H9 (cell line): ENCODE measurements around the gene AP2M1. TPM values are rescaled to one million over a fixed set of nuclear protein-coding genes. Genes with fewer than 3 reads are reported as not detected.

Experiments used
- DNase-seq: peaks from one replicate; pipeline ENCODE4 v3.0.0-alpha.2; 2017
- H2AFZ ChIP-seq: one replicate; pipeline ENCODE4 v1.6.1; 2013; ENCODE audit warnings: mild to moderate bottlenecking, low read length, control low read depth, moderate library complexity
- H2AK5ac ChIP-seq: 2 replicates; pipeline ENCODE4 v1.6.1; 2013; ENCODE audit warnings: low read length, control low read depth, mixed read lengths; ENCODE audit not compliant: insufficient read length
- H2BK120ac ChIP-seq: one replicate; pipeline ENCODE4 v1.6.1; 2013; ENCODE audit warnings: low read depth, mild to moderate bottlenecking, low read length, control low read depth, inconsistent platforms; ENCODE audit not compliant: poor library complexity, severe bottlenecking
- H2BK12ac ChIP-seq: 2 replicates; pipeline ENCODE4 v1.6.1; 2013; ENCODE audit warnings: low read length, control low read depth, mixed read lengths, low read depth; ENCODE audit not compliant: insufficient read length
- H2BK15ac ChIP-seq: 2 replicates; pipeline ENCODE4 v1.6.1; 2013; ENCODE audit warnings: low read depth, low read length, control low read depth
- H2BK20ac ChIP-seq: one replicate; pipeline ENCODE4 v1.6.1; 2013; ENCODE audit warnings: low read depth, mild to moderate bottlenecking, low read length, control low read depth, inconsistent platforms; ENCODE audit not compliant: poor library complexity, severe bottlenecking
- H2BK5ac ChIP-seq: 2 replicates; pipeline ENCODE4 v1.6.1; 2013; ENCODE audit warnings: low read length, control low read depth, mixed read lengths; ENCODE audit not compliant: insufficient read length
- H3K14ac ChIP-seq: 2 replicates; pipeline ENCODE4 v1.6.1; 2013; ENCODE audit warnings: low read length, control low read depth; ENCODE audit not compliant: insufficient read depth
- H3K18ac ChIP-seq: 2 replicates; pipeline ENCODE4 v1.6.1; 2013; ENCODE audit warnings: low read depth, mild to moderate bottlenecking, mixed read lengths, low read length, control low read depth; ENCODE audit not compliant: insufficient read length
- H3K23ac ChIP-seq: 2 replicates; pipeline ENCODE4 v1.6.1; 2013; ENCODE audit warnings: low read length, control low read depth, mixed read lengths, low read depth; ENCODE audit not compliant: insufficient read length
- H3K23me2 ChIP-seq: 2 replicates; pipeline ENCODE4 v1.6.1; 2013; ENCODE audit warnings: low read depth, mild to moderate bottlenecking, mixed read lengths, low read length, control low read depth; ENCODE audit not compliant: insufficient read length, poor library complexity, severe bottlenecking
- H3K27ac ChIP-seq: 2 replicates; pipeline ENCODE4 v1.5.1; 2013; ENCODE audit warnings: low read length, control low read depth, mixed read lengths, low read depth; ENCODE audit not compliant: insufficient read length
- H3K27me3 ChIP-seq: 2 replicates; pipeline ENCODE4 v1.6.1; 2013; ENCODE audit warnings: low read length, control low read depth, inconsistent platforms; ENCODE audit not compliant: insufficient read depth
- H3K4ac ChIP-seq: 2 replicates; pipeline ENCODE4 v1.6.1; 2013; ENCODE audit warnings: low read depth, mild to moderate bottlenecking, control low read depth, inconsistent platforms, low read length, moderate library complexity
- H3K4me1 ChIP-seq: 2 replicates; pipeline ENCODE4 v1.6.1; 2013; ENCODE audit warnings: low read length, control low read depth, inconsistent platforms; ENCODE audit not compliant: insufficient read depth
- H3K4me2 ChIP-seq: 2 replicates; pipeline ENCODE4 v1.6.1; 2013; ENCODE audit warnings: low read length, control low read depth, mixed read lengths; ENCODE audit not compliant: insufficient read length, insufficient read depth
- H3K56ac ChIP-seq: 2 replicates; pipeline ENCODE4 v1.6.1; 2013; ENCODE audit warnings: low read depth, mild to moderate bottlenecking, mixed read lengths, low read length, control low read depth; ENCODE audit not compliant: insufficient read length
- H3K79me1 ChIP-seq: 2 replicates; pipeline ENCODE4 v1.6.1; 2013; ENCODE audit warnings: low read depth, mild to moderate bottlenecking, moderate library complexity, low read length, control low read depth, inconsistent platforms; ENCODE audit not compliant: insufficient read depth, poor library complexity, severe bottlenecking
- H3K79me2 ChIP-seq: 2 replicates; pipeline ENCODE4 v1.6.1; 2013; ENCODE audit warnings: low read length, control low read depth, inconsistent platforms; ENCODE audit not compliant: insufficient read depth
- H3K9ac ChIP-seq: 2 replicates; pipeline ENCODE4 v1.6.1; 2013; ENCODE audit warnings: low read length, control low read depth, mixed read lengths; ENCODE audit not compliant: insufficient read length; ENCODE audit errors: extremely low read depth
- H3K9me3 ChIP-seq: one replicate; pipeline ENCODE4 v1.6.1; 2013; ENCODE audit warnings: low read depth, low read length, inconsistent platforms; ENCODE audit not compliant: control insufficient read depth
- H3T11ph ChIP-seq: one replicate; pipeline ENCODE4 v1.6.1; 2013; ENCODE audit warnings: mild to moderate bottlenecking, low read length, control low read depth, inconsistent platforms
- H4K20me1 ChIP-seq: one replicate; pipeline ENCODE4 v1.6.1; 2013; ENCODE audit not compliant: control insufficient read depth, insufficient read length, insufficient read depth
- H4K5ac ChIP-seq: 2 replicates; pipeline ENCODE4 v1.6.1; 2013; ENCODE audit warnings: low read depth, mild to moderate bottlenecking, mixed read lengths, low read length, control low read depth; ENCODE audit not compliant: insufficient read length
- H4K8ac ChIP-seq: replicated peaks from 2 replicates; pipeline ENCODE4 v1.6.1; 2013; ENCODE audit warnings: low read length, control low read depth, mixed read lengths, low read depth; ENCODE audit not compliant: insufficient read length
- H4K91ac ChIP-seq: 2 replicates; pipeline ENCODE4 v1.6.1; 2013; ENCODE audit warnings: low read depth, mild to moderate bottlenecking, moderate library complexity, mixed read lengths, low read length, control low read depth; ENCODE audit not compliant: insufficient read length
- H3K27ac Mint-ChIP-seq, 3 experiments: 2 replicates in 2 of 3; 3 replicates in 1 of 3; pipeline ENCODE4 v1.8.0; 2020 to 2021; ENCODE audit warnings: mixed read lengths in 3 of 3, mild to moderate bottlenecking in 1 of 3, moderate library complexity in 1 of 3
- H3K27me3 Mint-ChIP-seq: 2 replicates; pipeline ENCODE4 v1.8.0; 2021; ENCODE audit warnings: low read depth, mild to moderate bottlenecking, moderate library complexity, mixed read lengths
- H3K36me3 Mint-ChIP-seq, 3 experiments: 2 replicates in 2 of 3; 3 replicates in 1 of 3; pipeline ENCODE4 v1.8.0; 2020 to 2021; ENCODE audit warnings: low read depth in 3 of 3, mixed read lengths in 3 of 3; ENCODE audit not compliant: insufficient read depth in 1 of 3
- H3K4me1 Mint-ChIP-seq, 2 experiments: 2 replicates each; pipeline ENCODE4 v1.8.0; 2020; ENCODE audit warnings: mixed read lengths in 2 of 2
- H3K4me3 Mint-ChIP-seq, 2 experiments: 2 replicates in 1 of 2; 3 replicates in 1 of 2; pipeline ENCODE4 v1.8.0; 2020 to 2021; ENCODE audit warnings: mild to moderate bottlenecking in 2 of 2, mixed read lengths in 2 of 2, moderate library complexity in 1 of 2
- H3K9me3 Mint-ChIP-seq, 2 experiments: 2 replicates in 1 of 2; 3 replicates in 1 of 2; pipeline ENCODE4 v1.8.0; 2020; ENCODE audit warnings: mild to moderate bottlenecking in 2 of 2, mixed read lengths in 2 of 2, moderate library complexity in 1 of 2
- WGBS: extraction: QIAGEN DNeasy Blood & Tissue Kit; methylation state at CpG from one replicate; pipeline ENCODE4 v1.1.7; 2013; ENCODE audit warnings: missing lambda C conversion rate, low lambda C conversion rate, mixed read lengths; ENCODE audit not compliant: insufficient read length; ENCODE audit errors: extremely low coverage; 5-methylcytosine and 5-hydroxymethylcytosine counted together
- total RNA-seq: library from RNA; stranded (reverse); gene quantifications from 2 replicates; pipeline ENCODE4 v1.2.1, GENCODE V29; 2021
- TF ChIP-seq, protein P1 (sequence below): fragments of 200-600 bp; sonication (generic); conservative IDR thresholded peaks from 3 replicates; pipeline ENCODE4 v1.8.0; 2021; ENCODE audit warnings: antibody characterized with exemption, mild to moderate bottlenecking

AP2M1 gene
- total RNA-seq, 1 experiment from 2014 or later = 443 TPM

- Histone ChIP-seq H3K79me1 (no peaks in the 10 kb centered on the region), H2AK5ac (no peak overlapping the region), H2BK20ac (no peak overlapping the region), H3K9me3 (no peaks in the 10 kb centered on the region), H2BK5ac (no peak overlapping the region), H2AFZ (no peak overlapping the region), H3T11ph (no peak overlapping the region), H3K27ac (no peak overlapping the region), H3K9ac (no peak overlapping the region), H4K8ac (no peak overlapping the region), H3K4me1 (no peaks in the 10 kb centered on the region), H3K27me3 (peaks cover 37% of the 10 kb centered on the region), H3K56ac (no peak overlapping the region), H4K5ac (no peak overlapping the region), H4K91ac (no peak overlapping the region), H3K14ac (no peak overlapping the region), H3K18ac (no peak overlapping the region), H3K79me2 (no peaks in the 10 kb centered on the region), H3K23ac (no peak overlapping the region), H3K4me2 (no peak overlapping the region), H3K23me2 (peaks cover 15% of the 10 kb centered on the region), H4K20me1 (no peaks in the 10 kb centered on the region), H2BK120ac (no peak overlapping the region), H2BK12ac (no peak overlapping the region), H3K4ac (no peak overlapping the region), H2BK15ac (no peak overlapping the region)
- no peaks in the 10 kb centered on the region for H3K9me3 Mint-ChIP-seq
- no peak for DNase-seq
- H3K27ac Mint-ChIP-seq = no peak overlapping the region; a peak in 1 of 7 replicates
- no CpG with 5 or more reads among the region's 3 CpGs for WGBS
- TF ChIP-seq, protein P1, sequence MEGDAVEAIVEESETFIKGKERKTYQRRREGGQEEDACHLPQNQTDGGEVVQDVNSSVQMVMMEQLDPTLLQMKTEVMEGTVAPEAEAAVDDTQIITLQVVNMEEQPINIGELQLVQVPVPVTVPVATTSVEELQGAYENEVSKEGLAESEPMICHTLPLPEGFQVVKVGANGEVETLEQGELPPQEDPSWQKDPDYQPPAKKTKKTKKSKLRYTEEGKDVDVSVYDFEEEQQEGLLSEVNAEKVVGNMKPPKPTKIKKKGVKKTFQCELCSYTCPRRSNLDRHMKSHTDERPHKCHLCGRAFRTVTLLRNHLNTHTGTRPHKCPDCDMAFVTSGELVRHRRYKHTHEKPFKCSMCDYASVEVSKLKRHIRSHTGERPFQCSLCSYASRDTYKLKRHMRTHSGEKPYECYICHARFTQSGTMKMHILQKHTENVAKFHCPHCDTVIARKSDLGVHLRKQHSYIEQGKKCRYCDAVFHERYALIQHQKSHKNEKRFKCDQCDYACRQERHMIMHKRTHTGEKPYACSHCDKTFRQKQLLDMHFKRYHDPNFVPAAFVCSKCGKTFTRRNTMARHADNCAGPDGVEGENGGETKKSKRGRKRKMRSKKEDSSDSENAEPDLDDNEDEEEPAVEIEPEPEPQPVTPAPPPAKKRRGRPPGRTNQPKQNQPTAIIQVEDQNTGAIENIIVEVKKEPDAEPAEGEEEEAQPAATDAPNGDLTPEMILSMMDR = no peak
- peaks cover 60% of the 10 kb centered on the region for H3K27me3 Mint-ChIP-seq
- H3K36me3 Mint-ChIP-seq = no peaks in the 10 kb centered on the region
- H3K4me1 Mint-ChIP-seq = peaks cover 2 to 10% of the 10 kb centered on the region in 2 experiments
- H3K4me3 Mint-ChIP-seq = peak overlapping the region in 1 of 2 experiments; percentile 83; a peak in 1 of 5 replicates
Observed at GRCh38 chr3:184231671-184232070, 57.0 kb downstream of the AP2M1 start.
